HG02840 (cell line): Measurements from ENCODE around the gene NRXN3.

Experiments
- ATAC-seq: cut with Tn5 transposase; IDR thresholded peaks from one replicate; pipeline ENCODE4 v1.9.1; 2021; ENCODE audit warnings: mild to moderate bottlenecking, moderate library complexity, moderate number of reproducible peaks; ENCODE audit not compliant: unreplicated experiment, low FRiP score

Gene NRXN3

GRCh38 chr14:78683981-78684380, 513.8 kb downstream of the NRXN3 start:
- ATAC-seq, result no peak

- no peak for ATAC-seq
Observed at GRCh38 chr14:78688503-78688902, 518.3 kb downstream of the NRXN3 start.

- ATAC-seq, result no peak
Observed at GRCh38 chr14:78690836-78691235, 520.7 kb downstream of the NRXN3 start.

GRCh38 chr14:78697341-78697740, 527.2 kb downstream of the NRXN3 start:
- ATAC-seq, result no peak

- ATAC-seq, result no peak
Observed at GRCh38 chr14:78698991-78699390, 528.8 kb downstream of the NRXN3 start.

GRCh38 chr14:78700236-78700635, 530.1 kb downstream of the NRXN3 start:
- ATAC-seq, result no peak

GRCh38 chr14:78701246-78701645, 531.1 kb downstream of the NRXN3 start:
- no peak for ATAC-seq

- no peak for ATAC-seq
Observed at GRCh38 chr14:78704965-78705364, 534.8 kb downstream of the NRXN3 start.

GRCh38 chr14:78705989-78706388, 535.8 kb downstream of the NRXN3 start:
- no peak for ATAC-seq

- no peak for ATAC-seq
Observed at GRCh38 chr14:78709795-78710557, 539.8 kb downstream of the NRXN3 start.

- no peak for ATAC-seq
Observed at GRCh38 chr14:78710963-78711362, 540.8 kb downstream of the NRXN3 start.

- no peak for ATAC-seq
Observed at GRCh38 chr14:78713716-78714115, 543.5 kb downstream of the NRXN3 start.

GRCh38 chr14:78714711-78715110, 544.5 kb downstream of the NRXN3 start:
- no peak for ATAC-seq

- ATAC-seq, result no peak
Observed at GRCh38 chr14:78721756-78722480, 551.7 kb downstream of the NRXN3 start.

GRCh38 chr14:78725086-78725485, 554.9 kb downstream of the NRXN3 start:
- no peak for ATAC-seq

- ATAC-seq, result no peak
Observed at GRCh38 chr14:78737116-78737515, 566.9 kb downstream of the NRXN3 start.

- no peak for ATAC-seq
Observed at GRCh38 chr14:78737601-78738000, 567.4 kb downstream of the NRXN3 start.

GRCh38 chr14:78746086-78746595, 576.0 kb downstream of the NRXN3 start:
- no peak for ATAC-seq

GRCh38 chr14:78747813-78748212, 577.6 kb downstream of the NRXN3 start:
- no peak for ATAC-seq

- no peak for ATAC-seq
Observed at GRCh38 chr14:78752518-78753188, 582.5 kb downstream of the NRXN3 start.

GRCh38 chr14:78754059-78754458, 583.9 kb downstream of the NRXN3 start:
- ATAC-seq, result no peak
